HUES64 (cell line): ENCODE results near the gene ART3. TPM values are rescaled to one million over a fixed set of nuclear protein-coding genes. Genes with fewer than 3 reads are reported as not detected.
"Not testable (repeated sequence)": the region's sequence is repeated elsewhere in the genome, so short reads cannot be mapped to it uniquely, and the experiment has no call there.

Source experiments
- H3K27ac ChIP-seq: 2 replicates; pipeline ENCODE4 v1.7.0; 2013; ENCODE audit warnings: low read depth, low read length, inconsistent platforms
- H3K27me3 ChIP-seq: 2 replicates; pipeline ENCODE4 v1.6.1; 2013; ENCODE audit warnings: mild to moderate bottlenecking, low read length; ENCODE audit not compliant: insufficient read depth
- H3K36me3 ChIP-seq: 2 replicates; pipeline ENCODE4 v1.6.1; 2013; ENCODE audit warnings: mild to moderate bottlenecking, low read length; ENCODE audit not compliant: insufficient read depth
- H3K4me1 ChIP-seq: 2 replicates; pipeline ENCODE4 v1.6.1; 2013; ENCODE audit warnings: mild to moderate bottlenecking, low read length, moderate library complexity; ENCODE audit not compliant: insufficient read depth
- H3K4me3 ChIP-seq: 2 replicates; pipeline ENCODE4 v1.5.1; 2013; ENCODE audit warnings: mild to moderate bottlenecking, low read length, moderate library complexity
- H3K9ac ChIP-seq: 2 replicates; pipeline ENCODE4 v1.6.1; 2013; ENCODE audit warnings: mild to moderate bottlenecking, low read depth, low read length
- H3K9me3 ChIP-seq: 2 replicates; pipeline ENCODE4 v1.6.1; 2013; ENCODE audit warnings: low read depth, low read length; ENCODE audit not compliant: insufficient read depth
- WGBS: fragments of 150-250, 120-280 bp; methylation state at CpG from one replicate; pipeline ENCODE4 v1.1.7; 2013; ENCODE audit warnings: missing lambda C conversion rate; 5-methylcytosine and 5-hydroxymethylcytosine counted together
- polyA plus RNA-seq, 2 experiments: library from polyadenylated mRNA; stranded (reverse); fragments of 50-300 nt; gene quantifications; one replicate each; pipeline ENCODE4 v1.2.3, GENCODE V29; 2013

The ART3 gene, protein sequence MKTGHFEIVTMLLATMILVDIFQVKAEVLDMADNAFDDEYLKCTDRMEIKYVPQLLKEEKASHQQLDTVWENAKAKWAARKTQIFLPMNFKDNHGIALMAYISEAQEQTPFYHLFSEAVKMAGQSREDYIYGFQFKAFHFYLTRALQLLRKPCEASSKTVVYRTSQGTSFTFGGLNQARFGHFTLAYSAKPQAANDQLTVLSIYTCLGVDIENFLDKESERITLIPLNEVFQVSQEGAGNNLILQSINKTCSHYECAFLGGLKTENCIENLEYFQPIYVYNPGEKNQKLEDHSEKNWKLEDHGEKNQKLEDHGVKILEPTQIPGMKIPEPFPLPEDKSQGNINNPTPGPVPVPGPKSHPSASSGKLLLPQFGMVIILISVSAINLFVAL
- 0.80 TPM for polyA plus RNA-seq (2013, experiment 1 of 2)
- polyA plus RNA-seq (2013, experiment 2 of 2): 0.25 TPM

GRCh38 chr4:76074468-76074867 lies at the start of gene ART3:
Gene ART3 (plus strand): TSS chr4:76074709. CDS start chr4:76075890, 1,181 bp downstream.
- WGBS: 86% methylated on average over 1 of the region's 1 CpG
- Histone ChIP-seq H3K27ac (peak within 1 kb of the TSS; percentile 91; the same call in 1 of the 2 replicates), H3K27me3 (no peaks in the 10 kb centered on the region), H3K4me3 (no peak within 1 kb of the TSS), H3K4me1 (peaks cover 22% of the 10 kb centered on the region), H3K9ac (no peak within 1 kb of the TSS), H3K9me3 (no peaks in the 10 kb centered on the region), H3K36me3 (no peaks in the 10 kb centered on the region)

DNA sequence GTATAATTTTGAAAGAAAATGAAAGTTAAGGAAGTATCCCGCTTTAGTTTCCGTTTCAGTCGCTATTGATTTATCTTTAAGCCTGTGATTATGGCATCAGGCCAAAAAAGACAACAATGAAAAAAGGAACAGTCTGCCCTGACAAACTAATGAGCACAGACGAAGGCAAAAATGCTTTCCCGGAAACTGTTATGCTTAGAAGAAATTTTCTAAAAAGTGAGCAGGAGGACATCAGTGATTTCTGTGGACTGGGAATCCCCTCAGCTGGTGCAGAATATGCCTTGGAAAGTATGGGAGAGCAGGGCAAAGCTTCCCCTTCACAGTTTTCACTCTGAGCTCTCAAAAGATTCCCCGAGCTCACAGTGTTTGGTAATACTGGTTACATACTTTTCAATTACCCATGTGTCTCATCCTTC lies 46.2 kb upstream of the ART3 start:
- H3K9ac ChIP-seq: no peak overlapping the region
- no peak overlapping the region for H3K4me3 ChIP-seq
- 89% methylated on average over 6 of the region's 6 CpGs for WGBS
- no peak overlapping the region for H3K27ac ChIP-seq
- no peaks in the 10 kb centered on the region for H3K36me3 ChIP-seq
- no peaks in the 10 kb centered on the region for H3K27me3 ChIP-seq
- H3K4me1 ChIP-seq: no peaks in the 10 kb centered on the region
- H3K9me3 ChIP-seq: no peaks in the 10 kb centered on the region

DNA sequence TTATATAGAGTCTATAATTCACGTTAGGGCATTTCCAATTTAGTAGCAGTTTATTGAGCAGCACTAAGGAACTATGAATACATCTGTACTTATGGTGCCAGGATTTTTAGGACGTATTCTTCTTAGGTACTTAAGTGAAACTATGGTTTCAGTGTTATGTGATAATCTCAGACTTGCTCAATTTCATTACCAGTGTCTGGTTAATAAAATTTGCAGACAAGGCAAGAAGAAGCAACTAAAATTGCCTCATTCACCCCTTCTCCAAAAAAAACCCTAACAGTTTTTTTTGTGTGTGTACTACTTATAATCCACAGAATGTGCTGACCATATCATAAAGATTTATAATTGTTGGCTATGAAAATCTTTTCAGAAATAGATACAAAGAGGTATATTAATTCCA lies 45.2 kb upstream of the ART3 start:
- Histone ChIP-seq H3K27ac (no peak overlapping the region), H3K27me3 (no peaks in the 10 kb centered on the region), H3K36me3 (no peaks in the 10 kb centered on the region), H3K4me1 (no peaks in the 10 kb centered on the region), H3K9ac (no peak overlapping the region), H3K4me3 (no peak overlapping the region), H3K9me3 (no peaks in the 10 kb centered on the region)
- 86% methylated on average over 2 of the region's 2 CpGs for WGBS

GRCh38 chr4:76035141-76035540 lies 39.4 kb upstream of the ART3 start:
- H3K4me1 ChIP-seq: no peaks in the 10 kb centered on the region
- WGBS: 85% methylated on average over 3 of the region's 3 CpGs
- H3K9me3 ChIP-seq: no peaks in the 10 kb centered on the region
- no peaks in the 10 kb centered on the region for H3K36me3 ChIP-seq
- no peak overlapping the region for H3K4me3 ChIP-seq
- H3K27ac ChIP-seq: no peak overlapping the region
- H3K9ac ChIP-seq: no peak overlapping the region
- no peaks in the 10 kb centered on the region for H3K27me3 ChIP-seq

- Histone ChIP-seq H3K4me1 (no peaks in the 10 kb centered on the region), H3K4me3 (no peak within 1 kb of the TSS), H3K27me3 (no peaks in the 10 kb centered on the region), H3K27ac (no peak within 1 kb of the TSS), H3K36me3 (no peaks in the 10 kb centered on the region), H3K9me3 (no peaks in the 10 kb centered on the region), H3K9ac (no peak within 1 kb of the TSS)
- WGBS: 97% methylated on average over 2 of the region's 2 CpGs
These were observed 38.6 kb upstream of the ART3 start, which contains the start of gene CXCL11 for GRCh38 chr4:76035799-76036380. Gene CXCL11 (minus strand): TSS chr4:76036070. CDS start chr4:76035987, 83 bp downstream.

GRCh38 chr4:76036855-76037254 lies 37.7 kb upstream of the ART3 start:
- H3K4me1 ChIP-seq: no peaks in the 10 kb centered on the region
- no peaks in the 10 kb centered on the region for H3K36me3 ChIP-seq
- no peaks in the 10 kb centered on the region for H3K27me3 ChIP-seq
- WGBS: 95% methylated on average over 3 of the region's 3 CpGs
- no peak overlapping the region for H3K9ac ChIP-seq
- H3K9me3 ChIP-seq: no peaks in the 10 kb centered on the region
- H3K27ac ChIP-seq: no peak overlapping the region
- H3K4me3 ChIP-seq: no peak overlapping the region

DNA sequence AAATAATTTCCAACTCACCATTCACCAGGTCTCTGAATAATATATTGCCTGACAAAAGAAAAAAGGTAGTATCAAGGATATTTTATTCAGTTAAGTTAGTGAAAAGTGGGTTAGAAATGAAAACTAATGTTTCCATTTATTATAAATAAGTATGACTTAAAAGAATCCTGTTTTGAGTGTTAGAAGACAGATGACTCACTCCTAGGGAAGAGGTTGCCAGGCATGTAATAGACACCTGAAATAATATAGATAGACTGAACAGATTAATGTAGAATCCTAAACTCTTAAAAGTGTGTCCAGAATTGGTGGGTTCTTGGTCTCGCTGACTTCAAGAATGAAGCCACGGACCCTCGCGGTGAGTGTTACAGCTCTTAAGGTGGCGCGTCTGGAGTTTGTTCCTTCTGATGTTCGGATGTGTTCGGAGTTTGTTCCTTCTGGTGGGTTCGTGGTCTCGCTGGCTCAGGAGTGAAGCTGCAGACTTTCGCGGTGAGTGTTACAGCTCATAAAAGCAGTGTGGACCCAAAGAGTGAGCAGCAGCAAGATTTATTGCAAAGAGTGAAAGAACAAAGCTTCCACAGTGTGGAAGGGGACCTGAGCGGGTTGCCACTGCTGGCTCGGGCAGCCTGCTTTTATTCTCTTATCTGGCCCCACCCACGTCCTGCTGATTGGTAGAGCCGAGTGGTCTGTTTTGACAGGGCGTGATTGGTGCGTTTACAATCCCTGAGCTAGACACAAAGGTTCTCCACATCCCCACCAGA lies 32.1 kb upstream of the ART3 start:
- not testable (repeated sequence) for H3K9me3 ChIP-seq, H3K4me3 ChIP-seq, H3K9ac ChIP-seq, H3K27me3 ChIP-seq, H3K4me1 ChIP-seq, H3K36me3 ChIP-seq, H3K27ac ChIP-seq
- 95% methylated on average over 15 of the region's 18 CpGs for WGBS

GRCh38 chr4:76043306-76043705 lies 31.2 kb upstream of the ART3 start:
- 97% methylated on average over 18 of the region's 18 CpGs for WGBS
- not testable (repeated sequence) for H3K4me3 ChIP-seq, H3K27me3 ChIP-seq

DNA sequence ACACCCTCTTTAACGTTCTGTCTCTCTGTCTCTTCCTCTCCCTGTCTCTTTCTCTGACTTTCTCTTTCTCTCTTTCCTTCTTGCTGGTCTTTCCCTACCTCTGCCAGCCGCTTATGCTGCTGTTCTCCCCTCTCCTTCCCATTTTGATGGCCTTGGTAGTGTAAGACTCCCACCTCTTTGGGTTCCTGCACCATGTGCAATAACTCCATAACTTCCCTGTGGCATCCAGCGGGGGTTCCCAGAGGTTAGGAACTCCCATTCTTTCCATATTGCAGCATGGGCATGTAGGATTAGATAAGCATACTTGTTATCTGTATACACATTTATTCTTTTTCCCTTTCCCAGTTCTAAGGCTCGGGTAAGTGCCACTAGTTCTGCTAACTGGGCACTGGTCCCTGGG lies 29.8 kb upstream of the ART3 start:
- H3K4me1 ChIP-seq, H3K36me3 ChIP-seq, H3K9me3 ChIP-seq, H3K9ac ChIP-seq, H3K27me3 ChIP-seq, H3K4me3 ChIP-seq, H3K27ac ChIP-seq: not testable (repeated sequence)
- 91% methylated on average over 3 of the region's 4 CpGs for WGBS

More at GRCh38 chr4:76043306-76043705, 31.2 kb upstream of the ART3 start:
- H3K4me1 ChIP-seq, H3K9me3 ChIP-seq, H3K36me3 ChIP-seq, H3K27ac ChIP-seq, H3K9ac ChIP-seq: not testable (repeated sequence)

DNA sequence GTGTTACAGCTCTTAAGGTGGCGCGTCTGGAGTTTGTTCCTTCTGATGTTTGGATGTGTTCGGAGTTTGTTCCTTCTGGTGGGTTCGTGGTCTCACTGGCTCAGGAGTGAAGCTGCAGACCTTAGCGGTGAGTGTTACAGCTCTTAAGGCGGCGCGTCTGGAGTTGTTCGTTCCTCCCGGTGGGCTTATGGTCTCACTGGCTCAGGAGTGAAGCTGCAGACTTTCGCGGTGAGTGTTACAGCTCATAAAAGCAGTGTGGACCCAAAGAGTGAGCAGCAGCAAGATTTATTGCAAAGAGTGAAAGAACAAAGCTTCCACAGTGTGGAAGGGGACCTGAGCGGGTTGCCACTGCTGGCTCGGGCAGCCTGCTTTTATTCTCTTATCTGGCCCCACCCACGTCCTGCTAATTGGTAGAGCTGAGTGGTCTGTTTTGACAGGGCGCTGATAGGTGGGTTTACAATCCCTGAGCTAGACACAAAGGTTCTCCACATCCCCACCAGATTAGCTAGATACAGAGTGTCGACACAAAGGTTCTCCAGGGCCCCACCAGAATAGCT lies 24.6 kb upstream of the ART3 start:
- H3K9ac ChIP-seq, H3K4me3 ChIP-seq, H3K9me3 ChIP-seq, H3K36me3 ChIP-seq, H3K27ac ChIP-seq, H3K27me3 ChIP-seq, H3K4me1 ChIP-seq: not testable (repeated sequence)
- WGBS: 91% methylated on average over 15 of the region's 17 CpGs

GRCh38 chr4:76050560-76051050 lies 23.9 kb upstream of the ART3 start:
- H3K4me3 ChIP-seq, H3K36me3 ChIP-seq, H3K27me3 ChIP-seq, H3K27ac ChIP-seq, H3K9me3 ChIP-seq, H3K9ac ChIP-seq: not testable (repeated sequence)
- WGBS: 90% methylated on average over 27 of the region's 27 CpGs
- H3K4me1 ChIP-seq: peaks cover 15% of the 10 kb centered on the region
